HepG2 (cell line): ENCODE measurements around the gene CCDC9B. TPM values are rescaled to one million over a fixed set of nuclear protein-coding genes. Genes with fewer than 3 reads are reported as not detected.

Experiments used
- AKNA ChIP-seq: sonication (generic); formaldehyde crosslinking; IDR thresholded peaks from 2 replicates; pipeline ENCODE4 v1.4.0; 2020; ENCODE audit warnings: missing genetic modification reagents, borderline replicate concordance
- CHCHD3 ChIP-seq: sonication (generic); formaldehyde crosslinking; IDR thresholded peaks from 2 replicates; pipeline ENCODE4 v1.8.0; 2022; ENCODE audit warnings: mild to moderate bottlenecking, missing genetic modification reagents, moderate library complexity
- HDAC2 ChIP-seq: sonication (generic); formaldehyde crosslinking; IDR thresholded peaks from 2 replicates; pipeline ENCODE4 v1.4.0; 2020; ENCODE audit warnings: missing genetic modification reagents
- MTF1 ChIP-seq: sonication (generic); formaldehyde crosslinking; IDR thresholded peaks from 2 replicates; pipeline ENCODE4 v1.5.0; 2020; ENCODE audit warnings: missing genetic modification reagents
- PHB2 ChIP-seq: fragments of 450-650 bp; IDR thresholded peaks from 2 replicates; pipeline ENCODE4 v1.6.1; 2018; ENCODE audit not compliant: partially characterized antibody
- RNF219 ChIP-seq: sonication (generic); formaldehyde crosslinking; IDR thresholded peaks from 2 replicates; pipeline ENCODE4 v1.5.0; 2020; ENCODE audit warnings: mild to moderate bottlenecking, missing genetic modification reagents
- SCMH1 ChIP-seq: sonication (generic); formaldehyde crosslinking; IDR thresholded peaks from 2 replicates; pipeline ENCODE4 v1.9.0; 2021; ENCODE audit warnings: missing genetic modification reagents, mild to moderate bottlenecking, borderline replicate concordance
- ZFP1 ChIP-seq: IDR thresholded peaks from 2 replicates; pipeline ENCODE4 v1.6.1; 2016
- ZNF337 ChIP-seq: sonication (generic); formaldehyde crosslinking; IDR thresholded peaks from 2 replicates; pipeline ENCODE4 v1.5.1; 2020; ENCODE audit warnings: missing genetic modification reagents, low read depth, mild to moderate bottlenecking, borderline replicate concordance
- ZNF468 ChIP-seq: sonication (generic); formaldehyde crosslinking; IDR thresholded peaks from 2 replicates; pipeline ENCODE4 v1.8.0; 2022; ENCODE audit warnings: mild to moderate bottlenecking, moderate library complexity, missing genetic modification reagents
- ZNF782 ChIP-seq: sonication (generic); formaldehyde crosslinking; IDR thresholded peaks from 2 replicates; pipeline ENCODE4 v1.4.0; 2020; ENCODE audit warnings: missing genetic modification reagents, mild to moderate bottlenecking, borderline replicate concordance
- polyA plus RNA-seq, 8 experiments: library from polyadenylated mRNA; depleted of rRNA in 3 of 8; stranded (reverse) in 7 of 8; unstranded in 1 of 8; fragments of >200 nt; fragmentation: Illumina TruSeq in 4 of 8; extraction: Trizol in 4 of 8; gene quantifications; 2 replicates each; pipeline versions ENCODE4 v1.2.1 to v1.2.3, GENCODE V29; 2011 to 2016; ENCODE audit warnings: low read depth in 4 of 8, missing spikeins in 1 of 8, mixed read lengths in 1 of 8; ENCODE audit not compliant: insufficient read depth in 1 of 8
- total RNA-seq, 5 experiments: library from RNA; depleted of rRNA; stranded (reverse); fragments of >200 nt; fragmentation: Illumina TruSeq; extraction: Trizol; gene quantifications; 2 replicates each; pipeline ENCODE4 v1.2.3, GENCODE V29; 2016; ENCODE audit warnings: low read depth in 1 of 5

The CCDC9B gene
- total and polyA plus RNA-seq, 2 of the 13 experiments (the other 11 are each of a cell fraction or from before 2014, with no cell fraction given): 0.98 to 1.6 TPM

- TF ChIP-seq RNF219: no peak
- no peak for TF ChIP-seq PHB2
- TF ChIP-seq ZNF337 (CRISPR knock-in tag): no peak
- TF ChIP-seq SCMH1 (CRISPR knock-in tag): no peak
- TF ChIP-seq ZNF468 (CRISPR knock-in tag): no peak
- no peak for TF ChIP-seq ZNF782 (CRISPR knock-in tag)
- no peak for TF ChIP-seq CHCHD3 (CRISPR knock-in tag)
- no peak for TF ChIP-seq AKNA (CRISPR knock-in tag)
- TF ChIP-seq ZFP1 (CRISPR knock-in tag): no peak
- no peak for TF ChIP-seq MTF1 (CRISPR knock-in tag)
- TF ChIP-seq HDAC2 (CRISPR knock-in tag): no peak
Measured at GRCh38 chr15:40331637-40332036, 9.1 kb downstream of the CCDC9B start (continued).
